HUES48 (cell line): Measurements from ENCODE around the gene ENOX1.

Experiments used
- H3K27ac ChIP-seq: one replicate; pipeline ENCODE4 v1.7.0; 2013; ENCODE audit warnings: low read depth, low read length, inconsistent platforms
- H3K27me3 ChIP-seq: 2 replicates; pipeline ENCODE4 v1.6.1; 2013; ENCODE audit warnings: mild to moderate bottlenecking, low read length; ENCODE audit not compliant: control insufficient read depth, insufficient read depth
- H3K36me3 ChIP-seq: 2 replicates; pipeline ENCODE4 v1.6.1; 2013; ENCODE audit warnings: low read length; ENCODE audit not compliant: control insufficient read depth, insufficient read depth
- H3K4me1 ChIP-seq: 2 replicates; pipeline ENCODE4 v1.6.1; 2013; ENCODE audit warnings: mild to moderate bottlenecking, low read length; ENCODE audit not compliant: control insufficient read depth, insufficient read depth
- H3K4me3 ChIP-seq: 2 replicates; pipeline ENCODE4 v1.5.1; 2013; ENCODE audit warnings: mild to moderate bottlenecking, low read depth, low read length
- H3K9ac ChIP-seq: 2 replicates; pipeline ENCODE4 v1.6.1; 2013; ENCODE audit warnings: mild to moderate bottlenecking, low read depth, low read length, moderate library complexity
- H3K9me3 ChIP-seq: 2 replicates; pipeline ENCODE4 v1.6.1; 2013; ENCODE audit warnings: low read length; ENCODE audit not compliant: control insufficient read depth, insufficient read depth

ENOX1 gene

DNA sequence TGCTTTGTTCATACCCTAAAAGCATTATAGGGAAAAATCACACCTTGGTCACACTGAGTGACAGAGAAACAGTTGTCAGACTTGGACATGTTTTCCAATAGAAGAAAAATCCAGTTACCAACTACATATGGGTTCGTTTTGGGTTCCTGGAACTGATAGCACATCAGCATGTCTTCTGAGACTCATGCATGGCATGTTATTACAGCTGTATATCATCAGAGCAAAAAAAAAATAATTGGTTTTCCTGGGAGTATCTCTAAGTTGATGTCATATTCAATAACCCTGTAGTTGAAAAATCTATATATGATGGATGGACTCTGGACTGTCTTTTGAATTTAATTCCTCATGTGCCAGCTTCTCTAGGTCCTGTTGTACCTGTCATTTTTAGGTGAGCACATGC lies 551.7 kb downstream of the ENOX1 start:
- H3K9ac ChIP-seq = no peak overlapping the region
- no peaks in the 10 kb centered on the region for H3K4me1 ChIP-seq
- no peaks in the 10 kb centered on the region for H3K27me3 ChIP-seq
- no peaks in the 10 kb centered on the region for H3K36me3 ChIP-seq
- H3K4me3 ChIP-seq = no peak overlapping the region
- no peak overlapping the region for H3K27ac ChIP-seq
- H3K9me3 ChIP-seq = no peaks in the 10 kb centered on the region

GRCh38 chr13:43232873-43233265 lies 553.9 kb downstream of the ENOX1 start:
- Histone ChIP-seq H3K9me3 (no peaks in the 10 kb centered on the region), H3K27ac (no peak overlapping the region), H3K36me3 (no peaks in the 10 kb centered on the region), H3K9ac (no peak overlapping the region), H3K4me1 (no peaks in the 10 kb centered on the region), H3K27me3 (no peaks in the 10 kb centered on the region), H3K4me3 (no peak overlapping the region)

GRCh38 chr13:43232144-43232872 lies 554.5 kb downstream of the ENOX1 start:
- Histone ChIP-seq H3K4me1 (no peaks in the 10 kb centered on the region), H3K4me3 (no peak overlapping the region), H3K9ac (no peak overlapping the region), H3K27me3 (no peaks in the 10 kb centered on the region), H3K9me3 (no peaks in the 10 kb centered on the region), H3K36me3 (no peaks in the 10 kb centered on the region), H3K27ac (no peak overlapping the region)

GRCh38 chr13:43230989-43231388 lies 555.8 kb downstream of the ENOX1 start:
- H3K27me3 ChIP-seq = no peaks in the 10 kb centered on the region
- no peak overlapping the region for H3K9ac ChIP-seq
- H3K4me3 ChIP-seq = no peak overlapping the region
- no peaks in the 10 kb centered on the region for H3K9me3 ChIP-seq
- H3K36me3 ChIP-seq = no peaks in the 10 kb centered on the region
- H3K27ac ChIP-seq = no peak overlapping the region
- no peaks in the 10 kb centered on the region for H3K4me1 ChIP-seq

DNA sequence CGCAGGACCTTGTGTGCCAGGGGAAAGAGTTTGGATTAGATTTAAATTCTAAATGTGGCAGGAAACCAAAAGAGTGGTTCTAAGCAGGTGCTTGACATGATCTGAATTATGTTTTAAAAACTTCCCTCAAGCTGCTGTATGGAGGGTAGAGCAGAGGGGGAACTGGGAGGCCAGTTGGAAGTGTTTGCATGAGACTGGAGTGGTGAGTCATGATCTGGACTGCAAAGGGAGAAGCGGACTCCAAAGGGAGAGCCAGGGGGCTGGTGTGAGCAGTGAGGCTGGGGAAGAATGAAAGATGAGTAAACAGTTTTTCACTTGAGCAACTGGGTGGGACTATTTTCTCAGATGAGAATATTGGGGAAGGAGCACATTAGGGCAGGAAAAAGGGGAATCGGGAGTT lies 557.3 kb downstream of the ENOX1 start:
- H3K36me3 ChIP-seq = no peaks in the 10 kb centered on the region
- H3K27ac ChIP-seq = no peak overlapping the region
- H3K9me3 ChIP-seq = no peaks in the 10 kb centered on the region
- H3K9ac ChIP-seq = no peak overlapping the region
- no peaks in the 10 kb centered on the region for H3K4me1 ChIP-seq
- no peaks in the 10 kb centered on the region for H3K27me3 ChIP-seq
- H3K4me3 ChIP-seq = no peak overlapping the region

DNA sequence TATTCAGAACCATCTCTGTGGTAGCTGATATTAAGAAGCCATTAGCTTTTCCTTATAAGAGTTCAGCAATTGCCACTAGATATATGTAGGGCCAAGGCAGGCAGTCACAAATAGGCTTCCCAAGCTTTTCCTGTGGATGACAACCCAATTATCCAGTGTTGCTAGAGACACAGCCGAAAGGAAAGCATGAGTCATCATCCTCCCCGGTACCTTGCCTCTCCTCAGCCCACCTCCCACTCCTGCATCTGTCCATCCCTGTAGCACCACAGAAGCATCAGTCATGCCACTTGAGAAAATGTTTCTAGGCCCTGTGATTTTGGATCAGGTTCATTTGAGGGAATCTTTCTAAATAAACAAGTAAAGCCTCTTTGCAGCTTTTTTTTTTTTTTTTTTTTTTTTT lies 559.1 kb downstream of the ENOX1 start:
- Histone ChIP-seq H3K9ac (no peak overlapping the region), H3K27ac (no peak overlapping the region), H3K4me1 (no peaks in the 10 kb centered on the region), H3K4me3 (no peak overlapping the region), H3K9me3 (no peaks in the 10 kb centered on the region), H3K36me3 (no peaks in the 10 kb centered on the region), H3K27me3 (no peaks in the 10 kb centered on the region)

DNA sequence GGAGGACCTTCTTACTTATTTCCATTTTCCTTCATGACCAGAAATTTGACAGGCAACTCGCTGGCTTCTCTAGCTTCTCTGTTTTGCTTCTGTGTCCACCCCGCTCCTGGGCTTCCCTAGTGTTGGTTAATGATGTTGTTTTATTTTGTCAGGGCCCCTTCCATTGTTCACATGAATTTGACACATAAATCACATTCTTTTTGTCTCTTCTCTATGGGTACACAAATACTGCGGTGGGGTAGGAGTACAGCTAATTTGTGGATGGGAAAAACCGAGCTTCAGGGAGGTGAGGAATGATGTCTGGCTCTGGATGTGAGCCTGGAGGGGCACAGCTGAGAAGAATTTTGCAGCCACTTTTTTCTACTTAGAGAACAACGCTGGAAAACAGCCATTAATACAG lies 563.6 kb downstream of the ENOX1 start:
- no peaks in the 10 kb centered on the region for H3K9me3 ChIP-seq
- H3K4me3 ChIP-seq = no peak overlapping the region
- no peaks in the 10 kb centered on the region for H3K27me3 ChIP-seq
- H3K36me3 ChIP-seq = no peaks in the 10 kb centered on the region
- no peak overlapping the region for H3K9ac ChIP-seq
- H3K27ac ChIP-seq = no peak overlapping the region
- H3K4me1 ChIP-seq = no peaks in the 10 kb centered on the region

- Histone ChIP-seq H3K27ac (no peak overlapping the region), H3K36me3 (no peaks in the 10 kb centered on the region), H3K4me3 (no peak overlapping the region), H3K27me3 (no peaks in the 10 kb centered on the region), H3K4me1 (no peaks in the 10 kb centered on the region), H3K9me3 (no peaks in the 10 kb centered on the region), H3K9ac (no peak overlapping the region)
Measured at GRCh38 chr13:43222086-43222485, 564.7 kb downstream of the ENOX1 start.

DNA sequence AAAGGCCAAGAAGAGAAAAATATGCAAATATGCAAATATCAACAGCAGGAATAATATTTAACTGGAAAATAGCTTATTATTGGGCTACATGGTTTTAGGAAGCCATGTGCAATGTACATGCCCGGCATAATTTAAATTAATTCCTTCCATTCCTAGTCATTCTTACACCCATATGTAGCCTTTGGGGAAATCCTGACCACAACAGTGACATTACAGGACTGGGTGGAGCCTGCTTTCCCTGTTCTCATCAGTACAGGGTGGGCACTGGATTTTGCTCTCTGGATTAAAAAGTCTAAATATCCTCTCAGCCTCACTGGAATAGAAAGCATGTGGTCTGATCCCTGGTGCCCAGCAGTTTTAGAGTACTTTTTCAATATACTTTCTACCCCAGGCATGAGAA lies 565.2 kb downstream of the ENOX1 start:
- Histone ChIP-seq H3K27me3 (no peaks in the 10 kb centered on the region), H3K4me3 (no peak overlapping the region), H3K9me3 (no peaks in the 10 kb centered on the region), H3K9ac (no peak overlapping the region), H3K4me1 (no peaks in the 10 kb centered on the region), H3K27ac (no peak overlapping the region), H3K36me3 (no peaks in the 10 kb centered on the region)

DNA sequence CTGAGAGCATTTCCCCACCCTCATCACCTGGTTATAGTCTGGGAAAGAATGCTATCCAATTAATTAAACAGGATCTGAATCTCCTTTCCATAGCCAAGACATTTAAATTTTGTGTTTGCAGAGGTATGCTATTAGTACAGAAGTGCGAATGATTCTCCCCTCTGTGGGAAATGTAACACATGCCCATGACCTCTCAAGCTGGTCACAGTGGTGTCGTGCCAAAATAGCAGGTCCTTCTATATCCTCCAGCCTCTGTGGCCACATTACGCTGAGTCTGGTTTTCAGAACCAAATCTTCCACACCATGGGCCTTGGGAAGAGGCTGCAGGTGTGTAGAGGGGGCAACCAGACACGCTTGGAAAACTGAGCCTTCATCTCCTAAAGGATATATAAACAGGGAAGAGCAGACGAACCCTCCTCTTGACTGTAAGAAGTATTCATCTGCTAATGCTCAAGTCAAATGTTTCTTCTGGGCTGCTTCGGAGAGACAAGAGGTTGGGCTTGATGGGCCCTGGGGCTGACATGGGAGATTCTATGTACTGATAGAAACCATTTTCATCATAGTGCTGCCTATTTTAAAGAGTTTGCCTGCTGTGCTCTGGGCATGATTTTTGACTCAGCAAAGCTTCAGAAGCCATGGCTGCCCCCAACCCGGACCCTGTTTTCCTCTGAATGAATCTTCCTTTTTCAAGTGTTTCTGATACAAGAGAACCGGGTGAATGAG lies 565.7 kb downstream of the ENOX1 start:
- Histone ChIP-seq H3K36me3 (no peaks in the 10 kb centered on the region), H3K9me3 (no peaks in the 10 kb centered on the region), H3K4me1 (no peaks in the 10 kb centered on the region), H3K9ac (no peak overlapping the region), H3K27me3 (no peaks in the 10 kb centered on the region), H3K27ac (no peak overlapping the region), H3K4me3 (no peak overlapping the region)

GRCh38 chr13:43214124-43214523 lies 572.6 kb downstream of the ENOX1 start:
- no peaks in the 10 kb centered on the region for H3K9me3 ChIP-seq
- no peaks in the 10 kb centered on the region for H3K4me1 ChIP-seq
- no peaks in the 10 kb centered on the region for H3K27me3 ChIP-seq
- no peak overlapping the region for H3K4me3 ChIP-seq
- no peaks in the 10 kb centered on the region for H3K36me3 ChIP-seq
- H3K27ac ChIP-seq = no peak overlapping the region
- no peak overlapping the region for H3K9ac ChIP-seq
